HG02943 (cell line): ENCODE data around the gene PTER.

Experiments used
- ATAC-seq: cut with Tn5 transposase; IDR thresholded peaks from one replicate; pipeline ENCODE4 v1.9.1; 2021; ENCODE audit warnings: mild to moderate bottlenecking, low read depth, moderate library complexity; ENCODE audit not compliant: unreplicated experiment

The PTER gene, protein sequence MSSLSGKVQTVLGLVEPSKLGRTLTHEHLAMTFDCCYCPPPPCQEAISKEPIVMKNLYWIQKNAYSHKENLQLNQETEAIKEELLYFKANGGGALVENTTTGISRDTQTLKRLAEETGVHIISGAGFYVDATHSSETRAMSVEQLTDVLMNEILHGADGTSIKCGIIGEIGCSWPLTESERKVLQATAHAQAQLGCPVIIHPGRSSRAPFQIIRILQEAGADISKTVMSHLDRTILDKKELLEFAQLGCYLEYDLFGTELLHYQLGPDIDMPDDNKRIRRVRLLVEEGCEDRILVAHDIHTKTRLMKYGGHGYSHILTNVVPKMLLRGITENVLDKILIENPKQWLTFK

GRCh38 chr10:16436758-16437539, at the start of gene PTER:
PTER (plus strand) TSS chr10:16437010; CDS start chr10:16484385, 47,375 bp downstream.
- ATAC-seq: peak; percentile 96

- no peak for ATAC-seq
Measured at GRCh38 chr10:16392531-16393069, 44.2 kb upstream of the PTER start.

DNA sequence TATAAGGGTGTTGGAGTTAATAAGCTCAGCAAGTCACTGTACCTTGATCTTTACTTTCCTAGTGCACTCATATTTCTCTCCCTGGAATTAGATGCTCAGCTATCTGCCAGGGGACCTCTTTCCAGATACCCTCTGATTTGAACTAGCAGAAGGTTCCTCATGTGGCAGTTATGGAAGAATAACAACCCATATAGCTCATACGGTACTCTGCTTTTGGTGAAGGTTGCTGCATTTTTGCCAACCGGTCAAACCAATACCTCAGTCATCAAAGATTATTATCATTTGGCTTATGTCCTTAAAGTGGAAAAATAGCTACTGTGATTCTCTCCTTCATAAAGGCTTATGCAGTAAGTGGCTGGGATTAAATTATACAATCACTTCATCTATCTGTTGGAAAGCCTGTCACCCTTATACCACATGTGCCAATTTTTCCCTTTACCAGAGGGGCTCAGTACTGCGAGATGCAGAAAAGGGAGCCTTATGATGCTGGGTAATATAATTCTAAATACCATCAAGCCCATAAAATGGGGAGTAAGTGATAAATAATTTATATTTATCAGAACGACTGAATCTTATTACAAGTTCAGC, 43.4 kb upstream of the PTER start:
- no peak for ATAC-seq

DNA sequence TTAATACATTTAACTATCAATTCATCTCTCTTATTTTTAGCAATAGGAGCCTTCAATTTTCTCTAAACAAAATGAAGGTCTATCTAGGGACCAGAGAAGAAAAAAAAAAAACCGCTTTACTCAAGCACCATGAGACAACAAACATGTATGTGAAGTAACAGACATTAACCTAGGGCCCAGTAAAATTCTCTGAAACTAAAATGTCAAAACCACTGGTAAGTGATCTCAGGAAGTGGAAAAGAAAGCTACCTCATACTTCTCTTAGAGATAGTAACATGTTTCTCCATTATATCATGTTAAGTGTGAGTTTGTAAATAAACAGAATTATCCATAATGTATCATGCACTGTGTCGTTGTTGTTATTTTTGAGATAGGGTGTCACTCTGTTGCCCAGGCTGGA, 35.4 kb upstream of the PTER start:
- ATAC-seq: no peak

GRCh38 chr10:16408379-16408778, 28.4 kb upstream of the PTER start:
- no peak for ATAC-seq

DNA sequence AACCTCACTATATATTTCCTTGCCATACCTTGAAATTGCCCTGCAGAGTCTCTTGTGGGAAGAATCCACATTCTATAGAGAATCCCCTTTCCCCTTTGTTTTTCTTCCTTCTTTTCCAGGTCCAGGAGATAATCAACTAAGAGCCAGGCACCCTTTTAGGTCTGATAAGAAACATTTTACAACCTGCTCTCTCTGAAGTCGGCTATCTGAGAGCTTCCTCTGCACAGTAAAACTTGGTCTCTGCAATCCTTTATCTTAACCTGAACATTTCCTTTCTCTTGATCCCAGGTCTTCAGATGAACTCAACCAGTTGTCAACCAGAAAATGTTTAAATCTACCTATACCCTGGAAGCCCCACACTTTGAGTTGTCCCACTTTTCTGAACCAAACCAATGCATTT, 19.5 kb upstream of the PTER start:
- no peak for ATAC-seq

DNA sequence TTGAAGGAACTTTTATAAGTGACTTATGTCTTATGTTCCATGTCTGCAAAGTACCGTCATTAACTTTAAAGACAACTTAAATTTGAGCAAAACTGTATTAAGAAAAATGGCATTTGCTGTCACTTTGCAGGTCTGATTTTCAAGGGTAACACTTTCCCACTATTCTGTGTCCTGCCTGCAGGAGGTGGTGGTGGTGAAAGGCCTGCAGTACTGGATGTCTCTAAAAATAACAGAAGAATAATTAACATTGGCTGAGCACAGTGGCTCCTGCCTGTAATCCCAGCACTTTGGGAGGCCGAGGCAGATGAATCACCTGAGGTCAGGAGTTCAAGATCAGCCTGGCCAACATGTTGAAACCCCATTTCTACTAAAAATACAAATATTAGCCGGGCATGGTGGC, 13.2 kb upstream of the PTER start:
- no peak for ATAC-seq

GRCh38 chr10:16425449-16425848, 11.4 kb upstream of the PTER start:
- no peak for ATAC-seq

DNA sequence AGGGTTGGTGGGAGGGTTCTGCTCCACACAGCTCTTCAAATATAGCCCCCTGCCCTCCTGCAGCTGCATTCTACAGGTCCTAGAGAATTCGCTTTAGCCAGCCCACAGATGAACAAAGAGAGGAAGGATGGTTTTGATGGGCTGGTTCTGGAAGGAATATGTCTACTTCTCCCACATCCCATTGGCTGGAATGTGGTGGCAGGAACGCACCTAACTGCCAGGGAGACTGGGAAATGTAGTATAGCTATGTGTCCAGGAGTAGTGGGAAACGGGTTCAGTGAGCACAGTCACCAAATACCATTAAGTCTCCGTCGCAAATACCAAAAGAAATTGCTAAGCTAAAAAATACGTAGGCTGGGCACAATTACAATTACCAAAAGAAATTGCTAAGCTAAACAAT, 7.3 kb upstream of the PTER start:
- no peak for ATAC-seq

- ATAC-seq: peak; percentile 13
Measured at GRCh38 chr10:16436367-16436757, 448 bp upstream of the PTER start.

- no peak for ATAC-seq
Measured at GRCh38 chr10:16437540-16437894, 707 bp downstream of the PTER start.

DNA sequence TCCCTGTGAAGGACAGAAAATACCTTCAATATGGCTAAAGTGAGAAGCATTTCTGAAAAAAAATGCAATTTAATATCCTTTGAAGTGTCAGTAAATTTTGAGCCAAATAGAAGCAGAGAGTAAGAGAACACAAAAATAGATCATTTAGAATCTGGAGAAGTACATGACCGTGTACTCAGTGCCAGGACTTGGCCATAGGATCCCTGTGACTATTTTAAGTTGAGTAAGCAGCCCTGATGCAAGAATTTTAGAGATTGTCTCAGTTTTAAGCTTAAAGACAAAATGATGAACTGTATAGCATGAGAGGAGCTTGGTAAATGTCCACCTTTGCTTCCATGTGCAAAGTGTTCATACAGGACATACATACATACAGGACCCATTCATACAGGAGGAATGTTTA, 2.5 kb downstream of the PTER start:
- ATAC-seq: no peak

- no peak for ATAC-seq
Measured at GRCh38 chr10:16440396-16441133, 3.8 kb downstream of the PTER start.

DNA sequence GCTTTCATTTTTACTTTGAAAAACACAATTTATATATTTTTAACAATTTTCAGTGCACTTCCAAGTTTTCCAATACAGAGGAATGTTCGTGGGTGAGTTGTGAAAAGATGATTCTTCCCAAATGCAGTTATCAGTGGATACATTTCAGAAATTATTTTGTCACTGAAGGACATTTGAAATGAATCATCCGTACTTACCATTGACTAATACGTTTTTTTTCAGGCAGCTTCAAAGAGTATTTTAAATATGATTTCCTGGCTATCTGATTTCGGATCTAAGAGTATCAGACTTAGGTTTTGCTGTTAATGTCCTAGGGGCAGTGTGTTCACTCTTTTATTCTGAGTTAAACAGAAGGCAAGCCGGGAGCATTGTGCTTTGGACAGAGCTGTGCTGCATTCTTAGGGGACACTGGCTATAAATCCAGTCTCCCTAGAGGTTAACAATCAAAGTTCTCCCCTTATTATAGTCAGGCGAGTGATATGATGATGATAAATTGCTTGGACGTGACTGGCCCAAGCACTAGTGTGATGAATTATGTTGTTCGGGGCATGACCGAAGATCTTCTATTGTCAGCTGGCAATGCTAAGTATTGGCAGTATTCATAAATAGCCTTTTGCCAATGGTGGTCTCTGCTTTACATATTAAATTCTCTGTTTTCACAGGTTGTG, 4.5 kb downstream of the PTER start:
- ATAC-seq: no peak

- no peak for ATAC-seq
Measured at GRCh38 chr10:16442914-16443313, 6.1 kb downstream of the PTER start.

GRCh38 chr10:16445770-16446469, 9.1 kb downstream of the PTER start:
- no peak for ATAC-seq

DNA sequence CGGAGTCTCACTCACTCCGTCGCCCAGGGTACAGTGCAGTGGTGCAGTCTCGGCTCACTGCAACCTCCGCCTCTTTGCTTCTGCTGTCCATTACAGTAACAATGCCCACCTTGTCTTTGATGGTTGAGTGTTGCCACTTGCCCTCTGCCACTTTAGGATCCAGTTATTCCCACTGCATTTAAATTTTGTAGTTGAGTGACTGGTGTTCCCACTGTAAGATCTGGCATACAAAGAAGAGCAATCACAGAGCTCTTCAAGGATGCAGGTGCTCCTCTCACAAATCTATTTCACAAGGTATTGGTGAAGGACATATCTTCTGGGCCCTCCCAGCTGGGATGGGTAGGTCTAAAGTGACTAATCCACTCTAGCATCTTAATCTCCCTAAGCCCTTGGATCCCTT, 12.6 kb downstream of the PTER start:
- no peak for ATAC-seq

GRCh38 chr10:16458166-16458955, 21.6 kb downstream of the PTER start:
- no peak for ATAC-seq

DNA sequence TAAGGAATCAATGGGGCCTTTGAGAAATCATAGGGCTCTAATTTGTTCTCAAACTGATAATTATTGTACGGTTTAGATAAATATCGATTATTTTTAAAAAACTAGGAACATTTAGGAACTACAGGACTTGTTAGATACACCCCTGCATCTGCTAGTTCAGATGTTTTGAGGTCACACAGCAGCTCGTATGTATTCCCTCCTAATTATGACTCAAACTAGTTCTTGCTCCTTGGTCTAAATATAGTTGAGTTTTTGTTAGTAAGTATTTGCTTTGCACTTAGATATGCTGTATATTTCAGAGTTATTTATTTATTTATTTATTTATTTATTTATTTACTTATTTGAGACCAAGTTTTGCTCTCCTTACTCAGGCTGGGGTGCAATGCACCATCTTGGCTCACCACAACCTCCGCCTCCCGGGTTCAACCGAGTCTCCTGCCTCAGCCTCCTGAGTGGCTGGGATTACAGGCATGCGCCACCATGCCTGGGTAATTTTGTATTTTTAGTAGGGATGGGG, 22.7 kb downstream of the PTER start:
- ATAC-seq: no peak
